GM18526 (cell line): ENCODE measurements around the gene LRRC14B.

Experiments used
- POLR2A ChIP-seq: IDR thresholded peaks from 3 replicates; pipeline ENCODE4 v1.6.1; 2011; ENCODE audit not compliant: insufficient read length; ENCODE audit errors: extremely low read depth

The LRRC14B gene

GRCh38 chr5:181160-181559 is 10.1 kb upstream of the LRRC14B start:
- no peak for TF ChIP-seq POLR2A

DNA sequence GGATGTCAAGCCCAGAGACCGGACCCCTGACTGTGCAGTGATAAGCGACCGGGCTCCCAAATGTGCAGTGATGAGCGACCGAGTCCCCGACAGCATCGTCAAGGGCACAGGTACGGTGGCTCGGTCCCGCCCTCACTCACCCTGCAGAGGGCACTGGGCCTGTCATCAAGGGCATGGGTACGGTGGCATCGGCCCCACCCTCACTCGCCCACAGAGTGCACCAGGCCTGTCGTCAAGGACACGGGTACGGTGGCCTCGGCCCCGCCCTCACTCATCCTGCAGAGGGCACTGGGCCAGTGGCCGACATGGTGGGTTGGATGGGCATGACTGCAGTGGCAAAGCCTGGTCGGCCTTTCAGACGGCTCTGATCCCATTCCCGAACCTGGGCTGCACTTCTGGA is 9.7 kb upstream of the LRRC14B start:
- no peak for TF ChIP-seq POLR2A

- TF ChIP-seq POLR2A: no peak
Measured at GRCh38 chr5:182126-182525, 9.2 kb upstream of the LRRC14B start.

- no peak for TF ChIP-seq POLR2A
Measured at GRCh38 chr5:184471-184870, 6.8 kb upstream of the LRRC14B start.

DNA sequence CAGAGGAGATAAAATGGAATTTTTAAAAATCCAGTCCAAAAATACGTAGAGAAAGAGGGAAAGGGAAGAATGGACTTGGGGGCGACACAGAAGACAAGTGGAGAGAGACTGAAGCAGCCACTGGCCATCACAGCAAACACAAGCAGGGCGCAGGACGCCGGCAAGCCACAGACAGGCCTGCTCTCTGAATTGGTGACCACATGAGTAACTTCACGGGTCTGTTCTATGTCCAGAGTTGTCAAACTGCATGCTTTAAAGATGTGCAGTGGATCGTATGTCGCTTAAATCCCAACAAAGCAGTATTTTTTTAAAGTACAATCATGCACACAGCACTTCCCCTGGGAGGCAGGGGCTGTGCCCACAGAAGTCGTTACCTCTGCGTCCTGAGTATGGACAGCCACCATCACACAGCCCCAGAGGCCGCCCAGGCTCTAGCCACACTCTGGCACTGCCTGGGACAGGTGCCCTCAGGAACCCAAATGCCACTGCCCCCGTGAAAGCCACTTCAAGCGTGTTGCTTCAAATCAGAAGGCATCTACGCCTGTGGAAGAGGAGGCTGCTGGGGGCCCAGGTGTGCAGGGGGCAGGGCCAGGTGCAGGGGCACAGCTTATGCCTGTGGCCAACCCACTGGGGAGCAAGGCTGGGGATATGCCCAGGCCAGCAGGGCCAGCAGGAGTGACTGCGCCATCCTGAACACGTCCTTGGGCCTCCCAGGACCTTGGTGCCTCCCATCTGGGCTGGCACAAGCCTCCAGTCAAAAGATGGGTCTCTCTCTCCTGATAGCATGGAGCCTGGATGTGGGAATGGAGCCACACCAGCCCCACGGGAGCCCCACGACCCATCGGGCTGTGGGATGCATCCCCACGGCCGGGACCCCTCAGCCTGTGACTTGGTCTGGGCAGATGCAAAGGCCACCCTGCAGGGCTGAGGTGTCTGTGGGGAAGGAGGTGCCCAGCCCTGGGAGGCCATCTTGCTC is 5.9 kb upstream of the LRRC14B start:
- no peak for TF ChIP-seq POLR2A

DNA sequence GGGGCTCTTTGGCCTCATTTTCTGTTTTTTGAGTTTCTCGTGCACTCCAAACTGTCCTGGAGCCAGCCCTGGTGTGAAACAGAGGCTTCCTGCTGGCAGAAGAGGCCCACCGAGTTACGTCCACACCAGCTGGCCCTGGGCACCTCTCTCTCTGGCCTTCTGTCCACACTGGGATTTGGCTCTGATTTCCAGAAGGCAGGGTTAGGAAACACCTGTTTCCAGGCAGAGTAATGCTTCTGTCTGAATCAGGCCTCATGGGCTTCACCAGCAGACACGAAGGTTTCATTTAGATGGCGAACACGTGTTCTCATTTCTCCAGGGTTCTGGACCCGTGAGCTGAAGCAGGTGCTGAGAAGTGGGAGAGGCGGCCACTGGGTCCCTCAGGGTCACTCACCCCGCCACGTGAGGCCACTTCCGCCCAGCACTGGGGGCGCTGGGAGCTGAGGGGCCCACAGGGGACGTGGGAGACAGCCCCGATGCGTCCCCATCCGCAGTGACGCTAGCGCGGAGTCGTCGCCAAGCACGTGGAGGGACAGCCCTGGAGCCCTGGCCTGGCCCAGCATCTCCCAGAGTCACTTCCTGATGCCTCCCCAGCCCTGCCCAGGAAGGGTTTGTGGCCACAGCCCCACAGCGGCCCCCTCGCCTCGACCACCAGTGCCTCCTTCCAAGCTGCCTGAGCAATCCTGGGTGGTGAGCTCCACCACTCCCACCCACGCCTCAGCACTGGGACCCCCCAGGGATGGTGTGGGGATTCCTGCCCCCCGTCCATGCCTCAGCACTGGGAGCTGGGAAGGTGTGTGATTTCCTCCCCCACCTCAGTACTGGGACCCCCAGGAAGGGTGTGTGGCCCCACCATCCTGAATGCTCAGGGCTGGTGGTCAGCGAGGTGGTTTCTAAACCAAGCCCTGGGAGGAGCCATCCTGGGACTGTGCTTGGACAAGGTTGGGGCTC is 4.9 kb upstream of the LRRC14B start:
- no peak for TF ChIP-seq POLR2A

DNA sequence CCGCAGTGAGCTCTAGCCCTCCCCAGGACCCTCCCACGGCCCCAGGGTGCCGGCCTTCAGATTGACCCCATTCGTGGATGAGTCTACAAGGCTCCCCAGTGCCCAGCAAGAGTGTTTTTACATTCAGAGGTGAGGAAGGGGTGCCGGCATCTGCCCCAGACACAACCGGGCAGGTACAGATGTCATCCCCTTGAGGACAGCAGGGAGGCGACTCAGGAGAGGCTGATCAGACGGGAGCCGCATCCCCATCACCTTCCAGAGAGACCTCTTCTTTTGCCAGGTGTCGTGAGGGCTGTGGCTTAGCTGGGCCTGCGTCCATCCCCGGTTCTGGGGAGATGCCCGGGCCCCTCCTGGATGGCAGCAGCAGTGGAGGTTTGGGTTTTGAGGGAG is 4.3 kb upstream of the LRRC14B start:
- TF ChIP-seq POLR2A: no peak

GRCh38 chr5:187617-188451 is 3.5 kb upstream of the LRRC14B start:
- no peak for TF ChIP-seq POLR2A

DNA sequence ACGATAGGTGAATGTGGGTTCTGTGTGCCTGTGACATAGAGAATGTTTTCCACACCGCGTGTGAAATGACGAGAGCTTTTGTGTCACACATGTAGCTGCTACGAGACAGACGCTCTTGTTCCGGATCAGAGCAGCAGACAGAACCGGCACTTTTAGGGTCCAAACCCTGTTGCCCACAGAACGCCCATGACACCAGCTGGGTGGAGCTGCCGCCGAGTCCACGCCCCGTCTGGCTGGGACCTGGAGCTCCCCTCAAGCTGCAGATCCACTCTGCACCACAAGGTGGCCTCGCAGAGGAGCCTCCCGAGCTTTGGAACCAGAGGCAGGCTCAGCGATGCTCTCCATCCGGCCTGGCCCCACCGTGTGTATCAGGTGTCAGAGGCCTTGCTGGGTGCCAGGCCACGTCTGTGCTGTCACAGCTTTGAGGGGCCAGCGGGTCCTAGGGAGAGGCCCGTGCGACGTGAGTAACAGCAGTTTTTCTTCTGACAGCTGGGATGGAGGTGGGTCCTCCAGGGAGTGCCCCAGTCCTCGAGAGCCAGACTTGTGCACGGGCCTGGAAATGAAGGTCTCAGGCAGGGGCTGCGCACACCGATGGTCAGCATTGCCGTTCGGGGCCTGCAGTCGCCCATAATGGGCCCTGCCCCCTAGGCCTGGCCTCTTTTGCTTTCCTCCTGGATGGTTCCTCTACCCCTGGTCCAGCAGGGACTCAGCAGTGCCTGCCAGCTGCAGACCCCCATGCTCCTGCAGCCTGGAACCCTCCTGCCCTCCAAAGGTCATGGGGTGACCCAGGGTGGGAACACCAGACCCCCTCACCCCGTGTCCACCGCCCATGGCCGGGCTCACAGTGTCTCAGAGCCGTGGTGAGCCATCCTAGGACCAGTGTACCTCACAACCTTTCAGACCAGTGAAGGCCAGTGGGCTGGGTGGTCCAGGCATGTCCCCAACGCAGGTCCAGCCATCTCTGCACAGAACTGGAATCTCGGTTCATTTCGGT is 2.5 kb upstream of the LRRC14B start:
- no peak for TF ChIP-seq POLR2A

- no peak for TF ChIP-seq POLR2A
Measured at GRCh38 chr5:189486-189885, 1.8 kb upstream of the LRRC14B start.

DNA sequence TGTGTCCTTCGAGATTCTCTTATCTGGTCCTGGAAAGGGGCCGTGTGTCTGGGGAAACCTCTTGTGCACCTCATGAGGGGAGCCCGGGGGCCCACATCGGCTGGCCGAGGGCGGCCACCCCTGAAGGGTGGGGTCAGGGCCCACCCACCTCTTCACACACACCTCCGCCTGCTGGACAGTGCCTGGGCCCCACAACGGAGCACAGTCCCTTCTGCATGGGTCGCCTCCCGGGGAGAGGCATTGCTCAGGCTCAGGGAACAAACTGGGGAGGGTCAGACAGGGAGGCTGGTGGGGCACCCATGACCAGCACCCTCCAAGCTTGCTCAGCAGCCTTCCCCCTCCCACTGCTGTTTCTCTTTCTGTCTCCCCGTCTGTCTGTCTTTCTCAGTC is 1.3 kb upstream of the LRRC14B start:
- no peak for TF ChIP-seq POLR2A

- no peak for TF ChIP-seq POLR2A
Measured at GRCh38 chr5:190366-191035, 794 bp upstream of the LRRC14B start.
